ENCODE results near the gene TENT4A. TPM values are rescaled to one million over a fixed set of nuclear protein-coding genes. Genes with fewer than 3 reads are reported as not detected.

Gene TENT4A
- total RNA-seq, 2 donors from 2014 or later = 12.9 to 40.4 TPM

GRCh38 chr5:6775571-6775970, 62.3 kb downstream of the TENT4A start:
- Histone ChIP-seq H3K27me3 (replicated peaks; ENCODE audit: insufficient read depth) (no peaks in the 10 kb centered on the region), H3K4me1 (replicated peaks) (no peaks in the 10 kb centered on the region), H3K36me3 (no peaks in the 10 kb centered on the region), H3K4me3 (no peak overlapping the region), H3K9me3 (no peaks in the 10 kb centered on the region), H3K27ac (no peak overlapping the region)
- no peak for TF ChIP-seq CTCF (IDR thresholded peaks at IDR 0.05)
- TF ChIP-seq POLR2AphosphoS5 (IDR thresholded peaks at IDR 0.05) = no peak
- TF ChIP-seq POLR2A (IDR thresholded peaks at IDR 0.05) = no peak
- no peak for DNase-seq (ENCODE audit: low spot score)
- WGBS = 82% methylated on average over 17 of the region's 17 CpGs
- intact Hi-C loops (cut with DNase I) = no loop called here

DNA sequence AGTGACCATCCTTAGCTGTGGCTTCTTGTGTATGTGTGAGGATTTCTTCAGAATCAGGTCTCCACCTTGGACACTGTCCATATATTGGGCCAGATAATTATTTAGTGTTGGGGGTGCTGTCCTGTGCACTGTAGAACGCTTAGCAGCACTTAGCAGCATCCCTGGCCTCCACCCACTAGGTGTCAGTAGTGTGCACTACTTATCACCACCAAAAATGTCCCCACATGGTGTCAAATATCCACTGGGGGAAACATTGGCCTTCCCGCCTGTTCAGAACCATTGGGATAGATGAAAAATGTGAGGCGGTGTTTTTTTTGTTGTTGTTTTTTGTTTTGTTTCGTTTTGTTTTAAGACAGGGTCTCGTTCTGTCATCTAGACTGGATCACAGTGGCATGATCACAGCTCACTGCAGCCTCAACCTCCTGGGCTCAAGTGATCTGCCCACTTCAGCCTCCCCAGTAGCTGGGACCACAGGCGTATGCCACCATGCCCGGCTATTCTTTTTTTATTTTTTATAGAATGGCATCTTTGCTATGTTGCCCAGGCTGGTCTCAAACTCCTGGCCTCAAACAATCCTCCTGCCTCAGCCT, 67.7 kb downstream of the TENT4A start:
- no peak for TF ChIP-seq POLR2AphosphoS5 (IDR thresholded peaks at IDR 0.05)
- TF ChIP-seq CTCF (IDR thresholded peaks at IDR 0.05) = no peak
- TF ChIP-seq POLR2A (IDR thresholded peaks at IDR 0.05) = no peak
- Histone ChIP-seq H3K4me3 (no peak overlapping the region), H3K27me3 (replicated peaks; ENCODE audit: insufficient read depth) (no peaks in the 10 kb centered on the region), H3K27ac (no peak overlapping the region), H3K4me1 (replicated peaks) (no peaks in the 10 kb centered on the region), H3K9me3 (no peaks in the 10 kb centered on the region), H3K36me3 (no peaks in the 10 kb centered on the region)
- 94% methylated on average over 7 of the region's 7 CpGs for WGBS
- intact Hi-C loops (cut with DNase I) = no loop called here
- DNase-seq (ENCODE audit: low spot score) = no peak

GRCh38 chr5:6781716-6782115, 68.5 kb downstream of the TENT4A start:
- DNase-seq (ENCODE audit: low spot score) = no peak
- Histone ChIP-seq H3K4me1 (replicated peaks) (no peaks in the 10 kb centered on the region), H3K27ac (no peak overlapping the region), H3K9me3 (no peaks in the 10 kb centered on the region), H3K4me3 (no peak overlapping the region), H3K27me3 (replicated peaks; ENCODE audit: insufficient read depth) (no peaks in the 10 kb centered on the region), H3K36me3 (no peaks in the 10 kb centered on the region)
- 73% methylated on average over 3 of the region's 3 CpGs for WGBS
- intact Hi-C loops (cut with DNase I) = no loop called here
- TF ChIP-seq POLR2A (IDR thresholded peaks at IDR 0.05) (no peak), CTCF (IDR thresholded peaks at IDR 0.05) (no peak)

GRCh38 chr5:6783787-6784186, 70.6 kb downstream of the TENT4A start:
- Histone ChIP-seq H3K36me3 (no peaks in the 10 kb centered on the region), H3K27ac (no peak overlapping the region), H3K4me3 (no peak overlapping the region), H3K9me3 (no peaks in the 10 kb centered on the region), H3K4me1 (replicated peaks) (no peaks in the 10 kb centered on the region), H3K27me3 (replicated peaks; ENCODE audit: insufficient read depth) (no peaks in the 10 kb centered on the region)
- 91% methylated on average over 2 of the region's 2 CpGs for WGBS
- TF ChIP-seq POLR2A (IDR thresholded peaks at IDR 0.05) = no peak
- TF ChIP-seq CTCF (IDR thresholded peaks at IDR 0.05) = no peak
- TF ChIP-seq POLR2AphosphoS5 (IDR thresholded peaks at IDR 0.05) = no peak
- DNase-seq (ENCODE audit: low spot score) = no peak
- intact Hi-C loops (cut with DNase I) = no loop called here

DNA sequence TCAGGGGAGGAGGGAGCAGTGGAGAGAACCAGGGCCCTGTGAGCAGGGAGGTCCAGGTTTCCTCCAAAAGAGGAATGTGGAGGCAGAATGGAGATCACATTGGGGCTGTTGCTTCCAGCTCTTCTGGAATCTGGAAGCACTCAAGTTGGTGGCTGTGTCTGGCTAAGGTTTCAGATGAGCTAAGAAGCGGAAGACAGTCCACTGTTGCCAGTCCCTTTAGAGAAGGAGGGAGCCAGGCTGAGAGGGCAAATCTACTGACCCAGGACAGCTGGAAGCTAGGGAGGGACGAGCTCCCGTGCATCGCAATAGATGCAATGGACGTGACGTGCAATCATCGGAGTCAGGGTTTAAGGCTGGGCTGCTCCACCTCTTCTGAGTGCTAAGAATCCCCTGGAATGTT, 71.2 kb downstream of the TENT4A start:
- WGBS = 79% methylated on average over 7 of the region's 7 CpGs
- no peak for DNase-seq (ENCODE audit: low spot score)
- Histone ChIP-seq H3K27ac (no peak overlapping the region), H3K4me1 (replicated peaks) (no peaks in the 10 kb centered on the region), H3K27me3 (replicated peaks; ENCODE audit: insufficient read depth) (no peaks in the 10 kb centered on the region), H3K36me3 (no peaks in the 10 kb centered on the region), H3K9me3 (no peaks in the 10 kb centered on the region), H3K4me3 (no peak overlapping the region)
- TF ChIP-seq POLR2AphosphoS5 (IDR thresholded peaks at IDR 0.05) (no peak), POLR2A (IDR thresholded peaks at IDR 0.05) (no peak), CTCF (IDR thresholded peaks at IDR 0.05) (no peak)
- intact Hi-C loops (cut with DNase I) = no loop called here
